Urinary bladder (tissue), 4 donors: ENCODE results near the gene SLC5A11. TPM values are rescaled to one million over a fixed set of nuclear protein-coding genes. Genes with fewer than 3 reads are reported as not detected.

Experiments used
- DNase-seq: peaks from one replicate; pipeline ENCODE4 v3.0.0-alpha.2; 2015; ENCODE audit errors: extremely low spot score
- H3K27ac ChIP-seq: one replicate; pipeline ENCODE4 v1.5.1; 2013; ENCODE audit warnings: low read depth, mild to moderate bottlenecking, moderate library complexity
- H3K36me3 ChIP-seq: one replicate; pipeline ENCODE4 v1.6.1; 2013; ENCODE audit warnings: mild to moderate bottlenecking, moderate library complexity; ENCODE audit not compliant: insufficient read depth
- H3K4me1 ChIP-seq: one replicate; pipeline ENCODE4 v1.6.1; 2013; ENCODE audit warnings: mild to moderate bottlenecking, moderate library complexity; ENCODE audit not compliant: insufficient read depth
- H3K4me3 ChIP-seq: one replicate; pipeline ENCODE4 v1.5.1; 2013; ENCODE audit warnings: low read depth, low read length
- WGBS: extraction: QIAGEN DNeasy Blood & Tissue Kit; methylation state at CpG from one replicate; pipeline ENCODE4 v1.1.7; 2013; 5-methylcytosine and 5-hydroxymethylcytosine counted together
- polyA plus RNA-seq: library from polyadenylated mRNA; stranded (reverse); fragments of 200-250 nt; gene quantifications from one replicate; pipeline ENCODE4 v1.2.3, GENCODE V29; 2013
- total RNA-seq: library from RNA; depleted of rRNA; stranded (reverse); fragments of >200 nt; gene quantifications from one replicate; pipeline ENCODE4 v1.2.3, GENCODE V29; 2014
- donor health status: healthy with polysubstance abuse.
- donor health status: healthy.

Gene SLC5A11
- total and polyA plus RNA-seq, 2 donors = 0.03 TPM; not detected in 1

- 90% methylated on average over 10 of the region's 10 CpGs for WGBS
- DNase-seq = no peak
- H3K36me3 ChIP-seq = peaks cover 2% of the 10 kb centered on the region
Measured at GRCh38 chr16:24822542-24822941, 23.2 kb upstream of the SLC5A11 start.

GRCh38 chr16:24822974-24823373 lies 22.8 kb upstream of the SLC5A11 start:
- no peak overlapping the region for H3K4me3 ChIP-seq
- 92% methylated on average over 8 of the region's 8 CpGs for WGBS
- peaks cover 2% of the 10 kb centered on the region for H3K36me3 ChIP-seq
- no peak overlapping the region for H3K27ac ChIP-seq
- H3K4me1 ChIP-seq = no peaks in the 10 kb centered on the region
- no peak for DNase-seq

More at GRCh38 chr16:24822542-24822941, 23.2 kb upstream of the SLC5A11 start:
- no peak overlapping the region for H3K27ac ChIP-seq
- H3K4me3 ChIP-seq = no peak overlapping the region
- no peaks in the 10 kb centered on the region for H3K4me1 ChIP-seq

- 80% methylated on average over 10 of the region's 10 CpGs for WGBS
- H3K36me3 ChIP-seq = peaks cover 2% of the 10 kb centered on the region
- peak; percentile 5 for DNase-seq
- H3K4me3 ChIP-seq = no peak overlapping the region
- no peaks in the 10 kb centered on the region for H3K4me1 ChIP-seq
- H3K27ac ChIP-seq = no peak overlapping the region
Measured at GRCh38 chr16:24825696-24826095, 20.1 kb upstream of the SLC5A11 start.

GRCh38 chr16:24826096-24826690 lies 19.6 kb upstream of the SLC5A11 start:
- Histone ChIP-seq H3K27ac (no peak overlapping the region), H3K4me3 (no peak overlapping the region), H3K36me3 (peaks cover 2% of the 10 kb centered on the region), H3K4me1 (no peaks in the 10 kb centered on the region)
- DNase-seq = no peak
- 74% methylated on average over 12 of the region's 12 CpGs for WGBS

- no peaks in the 10 kb centered on the region for H3K4me1 ChIP-seq
- peaks cover 2% of the 10 kb centered on the region for H3K36me3 ChIP-seq
- WGBS = 90% methylated on average over 9 of the region's 9 CpGs
- no peak overlapping the region for H3K27ac ChIP-seq
- H3K4me3 ChIP-seq = no peak overlapping the region
- no peak for DNase-seq
Measured at GRCh38 chr16:24826817-24827566, 18.8 kb upstream of the SLC5A11 start.

- Histone ChIP-seq H3K36me3 (no peaks in the 10 kb centered on the region), H3K27ac (no peak overlapping the region), H3K4me3 (no peak overlapping the region), H3K4me1 (no peaks in the 10 kb centered on the region)
- 45% methylated on average over 5 of the region's 5 CpGs for WGBS
- DNase-seq = no peak
Measured at GRCh38 chr16:24829153-24829552, 16.6 kb upstream of the SLC5A11 start.

GRCh38 chr16:24833352-24833751 lies 12.4 kb upstream of the SLC5A11 start:
- no peak for DNase-seq
- H3K4me3 ChIP-seq = no peak overlapping the region
- H3K4me1 ChIP-seq = no peaks in the 10 kb centered on the region
- WGBS = 96% methylated on average over 6 of the region's 6 CpGs
- no peak overlapping the region for H3K27ac ChIP-seq
- H3K36me3 ChIP-seq = no peaks in the 10 kb centered on the region

GRCh38 chr16:24834459-24835335 lies 11.1 kb upstream of the SLC5A11 start:
- WGBS = 57% methylated on average over 7 of the region's 7 CpGs
- no peak for DNase-seq

GRCh38 chr16:24836836-24837235 lies 8.9 kb upstream of the SLC5A11 start:
- no peak overlapping the region for H3K27ac ChIP-seq
- H3K4me1 ChIP-seq = no peaks in the 10 kb centered on the region
- no peak overlapping the region for H3K4me3 ChIP-seq
- H3K36me3 ChIP-seq = no peaks in the 10 kb centered on the region
- WGBS = 92% methylated on average over 6 of the region's 6 CpGs
- no peak for DNase-seq

More at GRCh38 chr16:24834459-24835335, 11.1 kb upstream of the SLC5A11 start:
- Histone ChIP-seq H3K4me3 (no peak overlapping the region), H3K27ac (no peak overlapping the region), H3K36me3 (no peaks in the 10 kb centered on the region), H3K4me1 (no peaks in the 10 kb centered on the region)

GRCh38 chr16:24837969-24838368 lies 7.8 kb upstream of the SLC5A11 start:
- Histone ChIP-seq H3K4me1 (no peaks in the 10 kb centered on the region), H3K4me3 (no peak overlapping the region), H3K27ac (no peak overlapping the region), H3K36me3 (no peaks in the 10 kb centered on the region)
- no peak for DNase-seq
- WGBS = 86% methylated on average over 9 of the region's 9 CpGs

- no peak overlapping the region for H3K4me3 ChIP-seq
- no peak overlapping the region for H3K27ac ChIP-seq
- H3K4me1 ChIP-seq = no peaks in the 10 kb centered on the region
- no peak for DNase-seq
- 25% methylated on average over 5 of the region's 5 CpGs for WGBS
- H3K36me3 ChIP-seq = no peaks in the 10 kb centered on the region
Measured at GRCh38 chr16:24838554-24839266, 7.1 kb upstream of the SLC5A11 start.

- WGBS = 85% methylated on average over 7 of the region's 7 CpGs
- Histone ChIP-seq H3K36me3 (no peaks in the 10 kb centered on the region), H3K4me1 (no peaks in the 10 kb centered on the region), H3K27ac (no peak overlapping the region), H3K4me3 (no peak overlapping the region)
- no peak for DNase-seq
Measured at GRCh38 chr16:24839347-24839972, 6.3 kb upstream of the SLC5A11 start.

GRCh38 chr16:24841291-24841690 lies 4.5 kb upstream of the SLC5A11 start:
- no peak for DNase-seq
- Histone ChIP-seq H3K4me1 (no peaks in the 10 kb centered on the region), H3K4me3 (no peak overlapping the region), H3K27ac (no peak overlapping the region), H3K36me3 (no peaks in the 10 kb centered on the region)
